Astrocyte (in vitro differentiated cells and primary cell): Measurements from ENCODE around the gene FRMD4A. TPM values are rescaled to one million over a fixed set of nuclear protein-coding genes. Genes with fewer than 3 reads are reported as not detected.

Experiments used
- DNase-seq: peaks from one replicate; pipeline ENCODE4 v3.0.0-alpha.2; 2010; ENCODE audit warnings: low read depth
- FAIRE-seq: peaks from 2 replicates; lab custom pipeline; 2011; peaks lifted over from hg19 to GRCh38; lab: Jason Lieb, UNC
- H2AFZ ChIP-seq: 2 replicates; pipeline ENCODE4 v1.6.0; 2012; ENCODE audit warnings: low read depth, low read length, inconsistent platforms
- H3K27ac ChIP-seq: 2 replicates; pipeline ENCODE4 v1.5.1; 2011; ENCODE audit warnings: low read depth, low read length, inconsistent platforms
- H3K27me3 ChIP-seq: 2 replicates; pipeline ENCODE4 v1.6.0; 2011; ENCODE audit warnings: low read length, inconsistent platforms; ENCODE audit not compliant: insufficient read depth
- H3K36me3 ChIP-seq: 2 replicates; pipeline ENCODE4 v1.5.1; 2011; ENCODE audit warnings: low read length, inconsistent platforms; ENCODE audit not compliant: insufficient read depth
- H3K4me1 ChIP-seq: 2 replicates; pipeline ENCODE4 v1.5.1; 2011; ENCODE audit warnings: low read length, inconsistent platforms; ENCODE audit not compliant: insufficient read depth
- H3K4me2 ChIP-seq: 2 replicates; pipeline ENCODE4 v1.6.0; 2012; ENCODE audit warnings: low read length, inconsistent platforms
- H3K4me3 ChIP-seq: 2 replicates; pipeline ENCODE4 v1.5.1; 2011; ENCODE audit warnings: low read depth, mild to moderate bottlenecking, low read length, inconsistent platforms; ENCODE audit not compliant: insufficient read depth
- H3K79me2 ChIP-seq: 2 replicates; pipeline ENCODE4 v1.6.0; 2012; ENCODE audit warnings: mild to moderate bottlenecking, low read length, inconsistent platforms; ENCODE audit not compliant: insufficient read depth
- H3K9ac ChIP-seq: 2 replicates; pipeline ENCODE4 v1.6.0; 2012; ENCODE audit warnings: mild to moderate bottlenecking, low read length, inconsistent platforms
- H3K9me3 ChIP-seq: 2 replicates; pipeline ENCODE4 v1.5.1; 2012; ENCODE audit warnings: low read depth, mild to moderate bottlenecking, low read length, inconsistent platforms; ENCODE audit not compliant: insufficient read depth
- H4K20me1 ChIP-seq: 2 replicates; pipeline ENCODE4 v1.6.0; 2012; ENCODE audit warnings: low read length, inconsistent platforms; ENCODE audit not compliant: insufficient read depth
- H3K27ac Mint-ChIP-seq: one replicate; pipeline ENCODE4 v1.8.0; 2021; ENCODE audit warnings: mild to moderate bottlenecking, mixed read lengths; ENCODE audit not compliant: unreplicated experiment
- H3K27me3 Mint-ChIP-seq: one replicate; pipeline ENCODE4 v1.8.0; 2021; ENCODE audit warnings: low read depth, mixed read lengths; ENCODE audit not compliant: unreplicated experiment
- H3K36me3 Mint-ChIP-seq: one replicate; pipeline ENCODE4 v1.8.0; 2021; ENCODE audit warnings: low read depth, mixed read lengths; ENCODE audit not compliant: unreplicated experiment
- H3K4me1 Mint-ChIP-seq: one replicate; pipeline ENCODE4 v1.8.0; 2021; ENCODE audit warnings: low read depth, mixed read lengths; ENCODE audit not compliant: unreplicated experiment
- H3K4me3 Mint-ChIP-seq: one replicate; pipeline ENCODE4 v1.8.0; 2021; ENCODE audit warnings: mild to moderate bottlenecking, moderate library complexity, mixed read lengths; ENCODE audit not compliant: unreplicated experiment
- H3K9me3 Mint-ChIP-seq: one replicate; pipeline ENCODE4 v1.8.0; 2021; ENCODE audit warnings: mild to moderate bottlenecking, mixed read lengths; ENCODE audit not compliant: unreplicated experiment
- CTCF ChIP-seq: IDR thresholded peaks from 2 replicates; pipeline ENCODE4 v1.5.1; 2011; ENCODE audit warnings: low read depth, mild to moderate bottlenecking, inconsistent platforms, low read length, moderate library complexity; ENCODE audit not compliant: insufficient read depth
- EZH2 ChIP-seq: IDR thresholded peaks from 2 replicates; pipeline ENCODE4 v1.6.1; 2012; ENCODE audit warnings: mild to moderate bottlenecking, low read length, inconsistent platforms; ENCODE audit not compliant: insufficient read depth
- total RNA-seq: library from RNA; stranded (reverse); gene quantifications from 2 replicates; pipeline ENCODE4 v1.2.1, GENCODE V29; 2021

The FRMD4A gene
- total RNA-seq, 1 donor from 2014 or later: 82.5 TPM

GRCh38 chr10:14254368-14254767, 76.4 kb downstream of the FRMD4A start:
- DNase-seq: peak; percentile 74
- Mint-ChIP-seq H3K27me3 (peaks cover 5% of the 10 kb centered on the region), H3K4me1 (peaks cover 2% of the 10 kb centered on the region), H3K27ac (no peak overlapping the region), H3K4me3 (no peak overlapping the region), H3K36me3 (no peaks in the 10 kb centered on the region), H3K9me3 (no peaks in the 10 kb centered on the region)
- Histone ChIP-seq H3K4me2 (no peak overlapping the region), H3K36me3 (no peaks in the 10 kb centered on the region), H3K79me2 (no peaks in the 10 kb centered on the region), H3K4me1 (peaks cover 8% of the 10 kb centered on the region), H3K27me3 (no peaks in the 10 kb centered on the region), H3K27ac (no peak overlapping the region), H4K20me1 (no peaks in the 10 kb centered on the region), H2AFZ (no peak overlapping the region), H3K4me3 (no peak overlapping the region), H3K9ac (no peak overlapping the region), H3K9me3 (peaks cover 5% of the 10 kb centered on the region)
- FAIRE-seq: no peak
- TF ChIP-seq EZH2: no peak
- no peak for TF ChIP-seq CTCF

- Histone ChIP-seq H3K4me2 (no peak overlapping the region), H3K4me3 (no peak overlapping the region), H4K20me1 (no peaks in the 10 kb centered on the region), H3K36me3 (no peaks in the 10 kb centered on the region), H2AFZ (no peak overlapping the region), H3K9ac (no peak overlapping the region), H3K27me3 (no peaks in the 10 kb centered on the region), H3K27ac (no peak overlapping the region), H3K4me1 (peaks cover 8% of the 10 kb centered on the region), H3K9me3 (peaks cover 5% of the 10 kb centered on the region), H3K79me2 (no peaks in the 10 kb centered on the region)
- H3K36me3 Mint-ChIP-seq: no peaks in the 10 kb centered on the region
- peaks cover 2% of the 10 kb centered on the region for H3K4me1 Mint-ChIP-seq
- DNase-seq: no peak
- H3K27me3 Mint-ChIP-seq: peaks cover 5% of the 10 kb centered on the region
- no peak overlapping the region for H3K27ac Mint-ChIP-seq
- FAIRE-seq: no peak
- no peaks in the 10 kb centered on the region for H3K9me3 Mint-ChIP-seq
- H3K4me3 Mint-ChIP-seq: no peak overlapping the region
- TF ChIP-seq CTCF (no peak), EZH2 (no peak)
Measured at GRCh38 chr10:14253711-14254110, 77.0 kb downstream of the FRMD4A start.

GRCh38 chr10:14253079-14253478, 77.6 kb downstream of the FRMD4A start:
- H3K36me3 Mint-ChIP-seq: no peaks in the 10 kb centered on the region
- peaks cover 5% of the 10 kb centered on the region for H3K9me3 ChIP-seq
- no peak overlapping the region for H3K27ac Mint-ChIP-seq
- no peak overlapping the region for H2AFZ ChIP-seq
- no peaks in the 10 kb centered on the region for H3K27me3 ChIP-seq
- no peaks in the 10 kb centered on the region for H3K79me2 ChIP-seq
- H4K20me1 ChIP-seq: no peaks in the 10 kb centered on the region
- H3K9ac ChIP-seq: no peak overlapping the region
- FAIRE-seq (no peak), DNase-seq (peak; percentile 46)
- H3K4me1 ChIP-seq: peaks cover 8% of the 10 kb centered on the region
- peaks cover 5% of the 10 kb centered on the region for H3K27me3 Mint-ChIP-seq
- H3K4me1 Mint-ChIP-seq: peaks cover 2% of the 10 kb centered on the region
- TF ChIP-seq EZH2 (no peak), CTCF (no peak)
- H3K4me2 ChIP-seq: no peak overlapping the region
- H3K9me3 Mint-ChIP-seq: no peaks in the 10 kb centered on the region
- H3K4me3 ChIP-seq: no peak overlapping the region
- no peak overlapping the region for H3K27ac ChIP-seq
- H3K4me3 Mint-ChIP-seq: no peak overlapping the region
- no peaks in the 10 kb centered on the region for H3K36me3 ChIP-seq
